PC-9 (cell line): ENCODE results near the gene WWC2.

Source experiments
- EZH2 ChIP-seq: fragments of 200-600 bp; sonication (generic); IDR thresholded peaks from 2 replicates; pipeline ENCODE4 v1.8.0; 2017; ENCODE audit warnings: antibody characterized with exemption, low read depth
- TF ChIP-seq, protein P1 (sequence below): fragments of 200-600 bp; sonication (generic); conservative IDR thresholded peaks from 2 replicates; pipeline ENCODE4 v1.6.1; 2017; ENCODE audit warnings: mixed run types, antibody characterized with exemption, mild to moderate bottlenecking, moderate library complexity

DNA sequence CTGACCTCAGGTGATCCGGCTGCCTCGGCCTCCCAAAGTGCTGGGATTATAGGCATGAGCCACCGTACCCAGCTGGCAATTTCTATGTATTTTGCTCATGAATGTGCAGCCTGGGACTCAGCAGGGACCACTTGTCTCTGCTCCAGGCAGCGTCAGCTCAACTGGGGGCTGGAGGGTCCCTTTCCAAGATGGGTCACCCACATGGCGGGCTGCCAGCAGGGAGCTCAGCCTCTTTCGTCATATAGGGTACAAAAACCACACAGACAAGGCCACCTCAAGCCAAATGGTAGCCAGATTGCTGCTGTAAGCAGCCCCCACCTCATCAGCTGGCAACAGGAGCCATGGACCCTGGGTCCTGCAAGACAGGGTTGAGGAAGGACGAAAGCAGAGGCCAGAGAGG lies 225.6 kb downstream of the WWC2 start:
- no peak for TF ChIP-seq EZH2
- TF ChIP-seq, protein P1, sequence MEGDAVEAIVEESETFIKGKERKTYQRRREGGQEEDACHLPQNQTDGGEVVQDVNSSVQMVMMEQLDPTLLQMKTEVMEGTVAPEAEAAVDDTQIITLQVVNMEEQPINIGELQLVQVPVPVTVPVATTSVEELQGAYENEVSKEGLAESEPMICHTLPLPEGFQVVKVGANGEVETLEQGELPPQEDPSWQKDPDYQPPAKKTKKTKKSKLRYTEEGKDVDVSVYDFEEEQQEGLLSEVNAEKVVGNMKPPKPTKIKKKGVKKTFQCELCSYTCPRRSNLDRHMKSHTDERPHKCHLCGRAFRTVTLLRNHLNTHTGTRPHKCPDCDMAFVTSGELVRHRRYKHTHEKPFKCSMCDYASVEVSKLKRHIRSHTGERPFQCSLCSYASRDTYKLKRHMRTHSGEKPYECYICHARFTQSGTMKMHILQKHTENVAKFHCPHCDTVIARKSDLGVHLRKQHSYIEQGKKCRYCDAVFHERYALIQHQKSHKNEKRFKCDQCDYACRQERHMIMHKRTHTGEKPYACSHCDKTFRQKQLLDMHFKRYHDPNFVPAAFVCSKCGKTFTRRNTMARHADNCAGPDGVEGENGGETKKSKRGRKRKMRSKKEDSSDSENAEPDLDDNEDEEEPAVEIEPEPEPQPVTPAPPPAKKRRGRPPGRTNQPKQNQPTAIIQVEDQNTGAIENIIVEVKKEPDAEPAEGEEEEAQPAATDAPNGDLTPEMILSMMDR: no peak
